ENCODE measurements around the gene TSC22D2. TPM values are rescaled to one million over a fixed set of nuclear protein-coding genes. Genes with fewer than 3 reads are reported as not detected.
"Not testable (repeated sequence)": the region's sequence is repeated elsewhere in the genome, so short reads cannot be mapped to it uniquely, and the experiment has no call there.

TSC22D2 gene
- total and polyA plus RNA-seq, 8 donors, result 5.9 to 12.2 (median 7.8) TPM

GRCh38 chr3:150469931-150470740 is 62.0 kb downstream of the TSC22D2 start:
- DNase-seq, result no peak

DNA sequence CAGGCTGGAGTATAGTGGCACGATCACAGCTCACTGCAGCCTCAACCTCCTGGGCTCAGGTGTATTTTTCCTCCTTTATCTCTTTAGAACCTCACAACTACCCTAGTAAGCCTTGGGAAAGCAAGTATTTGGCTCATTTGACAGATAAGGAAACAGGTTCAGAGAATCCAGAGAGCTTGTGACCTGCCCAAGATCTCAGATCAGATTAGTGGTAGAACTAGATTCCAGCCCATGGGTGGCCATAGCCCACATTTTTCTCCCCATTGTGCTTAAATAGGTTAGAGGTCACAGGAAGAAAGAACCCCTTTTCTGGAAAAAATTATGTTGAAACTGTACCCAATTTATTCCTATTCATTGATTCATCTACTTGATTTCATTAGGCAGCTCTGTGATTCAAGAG is 64.3 kb downstream of the TSC22D2 start:
- FAIRE-seq (no peak), DNase-seq (no peak), ATAC-seq (peak in 2 of 4 donors; percentile 20 to 21)
- peak overlapping the region in 2 of 4 donors; percentile 30 to 48 for H3K27ac ChIP-seq
- no peaks in the 10 kb centered on the region for H3K9me3 ChIP-seq
- H3K4me1 ChIP-seq, result peaks cover 0 to 12% (median 7%) of the 10 kb centered on the region in 3 donors
- intact Hi-C loops (cut with DNase I), result loop anchor here in 1 of 3 donors (10.0 kb wide), 1 partner anchor 168 kb away; no protein-coding TSS in a partner anchor
- H3K27me3 ChIP-seq, result no peaks in the 10 kb centered on the region
- H3K36me3 ChIP-seq, result no peaks in the 10 kb centered on the region
- TF ChIP-seq, protein P1, sequence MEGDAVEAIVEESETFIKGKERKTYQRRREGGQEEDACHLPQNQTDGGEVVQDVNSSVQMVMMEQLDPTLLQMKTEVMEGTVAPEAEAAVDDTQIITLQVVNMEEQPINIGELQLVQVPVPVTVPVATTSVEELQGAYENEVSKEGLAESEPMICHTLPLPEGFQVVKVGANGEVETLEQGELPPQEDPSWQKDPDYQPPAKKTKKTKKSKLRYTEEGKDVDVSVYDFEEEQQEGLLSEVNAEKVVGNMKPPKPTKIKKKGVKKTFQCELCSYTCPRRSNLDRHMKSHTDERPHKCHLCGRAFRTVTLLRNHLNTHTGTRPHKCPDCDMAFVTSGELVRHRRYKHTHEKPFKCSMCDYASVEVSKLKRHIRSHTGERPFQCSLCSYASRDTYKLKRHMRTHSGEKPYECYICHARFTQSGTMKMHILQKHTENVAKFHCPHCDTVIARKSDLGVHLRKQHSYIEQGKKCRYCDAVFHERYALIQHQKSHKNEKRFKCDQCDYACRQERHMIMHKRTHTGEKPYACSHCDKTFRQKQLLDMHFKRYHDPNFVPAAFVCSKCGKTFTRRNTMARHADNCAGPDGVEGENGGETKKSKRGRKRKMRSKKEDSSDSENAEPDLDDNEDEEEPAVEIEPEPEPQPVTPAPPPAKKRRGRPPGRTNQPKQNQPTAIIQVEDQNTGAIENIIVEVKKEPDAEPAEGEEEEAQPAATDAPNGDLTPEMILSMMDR (IDR thresholded peaks at IDR 0.05), result no peak
- H3K4me3 ChIP-seq, result no peak overlapping the region
- WGBS, 2 donors, result 28% methylated on average over 1 of the region's 1 CpG

More at GRCh38 chr3:150469931-150470740, 62.0 kb downstream of the TSC22D2 start:
- Histone ChIP-seq H3K4me1 (peaks cover 0 to 12% (median 7%) of the 10 kb centered on the region in 3 donors), H3K9me3 (no peaks in the 10 kb centered on the region), H3K4me3 (no peak overlapping the region), H3K27ac (peak overlapping the region in 2 of 4 donors; percentile 31 to 47), H3K27me3 (no peaks in the 10 kb centered on the region), H3K36me3 (no peaks in the 10 kb centered on the region)
- TF ChIP-seq, protein P1 (IDR thresholded peaks at IDR 0.05), result no peak
- intact Hi-C loops (cut with DNase I), result loop anchor here in 1 of 3 donors (10.0 kb wide), 1 partner anchor 165 kb away; no protein-coding TSS in a partner anchor
- peak; percentile 10 to 54 (median 14) for ATAC-seq
- WGBS, 2 donors, result 69 to 73% methylated on average over 7 of the region's 7 CpGs
- FAIRE-seq, result peak; percentile 70

GRCh38 chr3:150473161-150473560 is 65.1 kb downstream of the TSC22D2 start:
- H3K27me3 ChIP-seq, FAIRE-seq, H3K9me3 ChIP-seq, DNase-seq, H3K27ac ChIP-seq, H3K36me3 ChIP-seq, H3K4me3 ChIP-seq, ATAC-seq: not testable (repeated sequence)
- peaks cover 0 to 12% (median 7%) of the 10 kb centered on the region in 3 donors for H3K4me1 ChIP-seq
- intact Hi-C loops (cut with DNase I), result loop anchor here in 1 of 3 donors (10.0 kb wide), 1 partner anchor 168 kb away; no protein-coding TSS in a partner anchor
- 95 to 98% methylated on average over 7 to 8 of the region's 8 CpGs for whole genome bisulfite sequencing, 2 donors

DNA sequence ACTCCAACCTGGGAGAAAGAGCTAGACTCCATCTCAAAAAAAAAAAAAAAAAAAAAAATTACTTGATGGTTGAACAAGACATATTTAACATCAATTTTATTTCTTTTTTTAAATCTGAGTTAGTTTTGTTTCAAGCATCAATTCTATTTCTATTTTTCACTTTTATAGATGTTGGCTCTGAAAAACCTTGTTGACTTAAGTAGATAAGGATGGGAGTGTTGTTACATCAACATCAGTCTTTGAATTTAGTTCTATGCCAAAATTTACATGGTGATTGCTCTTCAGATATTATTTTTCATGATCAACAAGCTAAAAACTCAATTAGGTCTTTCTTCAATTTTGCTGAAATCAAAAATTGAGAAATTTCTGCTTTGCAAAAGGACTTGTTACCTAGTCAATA is 71.3 kb downstream of the TSC22D2 start:
- H3K4me3 ChIP-seq, result no peak overlapping the region
- FAIRE-seq, result no peak
- no peaks in the 10 kb centered on the region for H3K9me3 ChIP-seq
- TF ChIP-seq, protein P1 (IDR thresholded peaks at IDR 0.05), result no peak
- no peak for DNase-seq
- H3K36me3 ChIP-seq, result no peaks in the 10 kb centered on the region
- H3K27me3 ChIP-seq, result no peaks in the 10 kb centered on the region
- H3K27ac ChIP-seq, result no peak overlapping the region
- no peak for ATAC-seq
- no peaks in the 10 kb centered on the region for H3K4me1 ChIP-seq
- intact Hi-C loops (cut with DNase I), result loop anchor here in 1 of 3 donors (10.0 kb wide), 1 partner anchor 175 kb away; no protein-coding TSS in a partner anchor

DNA sequence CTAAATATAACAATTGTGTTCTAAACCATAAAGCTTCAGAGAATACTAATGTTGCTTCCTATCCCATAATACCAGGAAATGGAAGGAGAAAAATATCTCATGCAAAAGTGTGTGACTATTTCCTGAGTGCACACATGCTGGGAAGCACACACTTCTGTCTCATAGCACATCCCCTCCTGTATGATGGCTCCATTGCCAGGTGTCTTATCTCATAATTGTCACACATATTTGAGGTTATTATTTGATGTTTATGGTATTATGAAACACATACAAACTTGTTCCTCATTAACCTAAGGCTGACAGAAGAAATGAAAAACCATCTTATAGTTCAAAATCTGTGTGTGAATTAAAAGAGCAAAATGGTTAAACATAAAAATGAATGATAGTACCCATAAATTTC is 72.8 kb downstream of the TSC22D2 start:
- ATAC-seq, result no peak
- H3K4me1 ChIP-seq, result no peaks in the 10 kb centered on the region
- intact Hi-C loops (cut with DNase I), result no loop called here

More for the DNA sequence above, 72.8 kb downstream of the TSC22D2 start:
- Histone ChIP-seq H3K9me3 (no peaks in the 10 kb centered on the region), H3K4me3 (no peak overlapping the region), H3K27ac (no peak overlapping the region), H3K36me3 (no peaks in the 10 kb centered on the region), H3K27me3 (no peaks in the 10 kb centered on the region)
- TF ChIP-seq, protein P1 (IDR thresholded peaks at IDR 0.05), result no peak
- no peak for FAIRE-seq
- DNase-seq, result no peak
